GM12872 (cell line): ENCODE results near the gene BORCS5.

Experiments
- TF ChIP-seq, protein P1 (sequence below): IDR thresholded peaks from 3 replicates; pipeline ENCODE4 v1.5.1; 2011; ENCODE audit warnings: low read depth, mild to moderate bottlenecking, low read length, moderate library complexity; ENCODE audit not compliant: insufficient read depth

The BORCS5 gene

DNA sequence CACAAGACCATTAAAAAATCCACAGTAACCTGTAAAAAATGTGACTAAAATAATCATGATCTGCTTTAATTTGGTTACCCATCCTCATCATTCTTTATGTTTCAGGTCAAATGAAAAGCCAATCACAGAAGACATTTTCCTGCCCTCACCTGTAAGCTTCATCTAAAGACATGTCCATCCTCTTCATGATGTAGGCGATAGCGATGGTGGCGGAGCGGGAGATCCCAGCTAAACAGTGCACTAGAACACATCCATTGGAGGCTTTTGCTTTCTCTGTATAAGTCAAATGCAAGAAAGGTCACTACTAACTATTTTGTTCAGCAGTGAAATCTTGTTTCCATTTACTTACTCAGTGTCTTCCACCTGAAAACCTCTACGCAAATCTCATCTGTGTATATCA lies 123.2 kb downstream of the BORCS5 start:
- TF ChIP-seq, protein P1, sequence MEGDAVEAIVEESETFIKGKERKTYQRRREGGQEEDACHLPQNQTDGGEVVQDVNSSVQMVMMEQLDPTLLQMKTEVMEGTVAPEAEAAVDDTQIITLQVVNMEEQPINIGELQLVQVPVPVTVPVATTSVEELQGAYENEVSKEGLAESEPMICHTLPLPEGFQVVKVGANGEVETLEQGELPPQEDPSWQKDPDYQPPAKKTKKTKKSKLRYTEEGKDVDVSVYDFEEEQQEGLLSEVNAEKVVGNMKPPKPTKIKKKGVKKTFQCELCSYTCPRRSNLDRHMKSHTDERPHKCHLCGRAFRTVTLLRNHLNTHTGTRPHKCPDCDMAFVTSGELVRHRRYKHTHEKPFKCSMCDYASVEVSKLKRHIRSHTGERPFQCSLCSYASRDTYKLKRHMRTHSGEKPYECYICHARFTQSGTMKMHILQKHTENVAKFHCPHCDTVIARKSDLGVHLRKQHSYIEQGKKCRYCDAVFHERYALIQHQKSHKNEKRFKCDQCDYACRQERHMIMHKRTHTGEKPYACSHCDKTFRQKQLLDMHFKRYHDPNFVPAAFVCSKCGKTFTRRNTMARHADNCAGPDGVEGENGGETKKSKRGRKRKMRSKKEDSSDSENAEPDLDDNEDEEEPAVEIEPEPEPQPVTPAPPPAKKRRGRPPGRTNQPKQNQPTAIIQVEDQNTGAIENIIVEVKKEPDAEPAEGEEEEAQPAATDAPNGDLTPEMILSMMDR, result no peak

DNA sequence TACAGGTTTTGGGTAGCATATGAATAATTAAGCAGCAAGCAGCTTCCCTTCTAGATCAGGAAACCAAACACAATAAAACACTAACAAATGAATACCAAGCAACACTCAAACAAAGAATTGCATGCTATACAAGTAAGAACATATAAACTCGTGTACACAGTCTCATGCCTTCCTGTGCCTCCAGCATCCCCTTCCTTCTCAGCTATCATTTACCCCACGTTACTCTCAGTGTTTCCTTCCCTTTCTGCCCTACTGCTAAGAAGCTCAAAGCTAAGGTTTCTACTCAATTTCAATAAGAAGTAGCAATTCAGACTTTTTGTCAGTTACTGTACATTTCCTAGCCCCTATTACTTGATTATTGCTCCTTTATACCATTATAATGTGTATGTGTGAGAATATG lies 124.8 kb downstream of the BORCS5 start:
- TF ChIP-seq, protein P1, result no peak

DNA sequence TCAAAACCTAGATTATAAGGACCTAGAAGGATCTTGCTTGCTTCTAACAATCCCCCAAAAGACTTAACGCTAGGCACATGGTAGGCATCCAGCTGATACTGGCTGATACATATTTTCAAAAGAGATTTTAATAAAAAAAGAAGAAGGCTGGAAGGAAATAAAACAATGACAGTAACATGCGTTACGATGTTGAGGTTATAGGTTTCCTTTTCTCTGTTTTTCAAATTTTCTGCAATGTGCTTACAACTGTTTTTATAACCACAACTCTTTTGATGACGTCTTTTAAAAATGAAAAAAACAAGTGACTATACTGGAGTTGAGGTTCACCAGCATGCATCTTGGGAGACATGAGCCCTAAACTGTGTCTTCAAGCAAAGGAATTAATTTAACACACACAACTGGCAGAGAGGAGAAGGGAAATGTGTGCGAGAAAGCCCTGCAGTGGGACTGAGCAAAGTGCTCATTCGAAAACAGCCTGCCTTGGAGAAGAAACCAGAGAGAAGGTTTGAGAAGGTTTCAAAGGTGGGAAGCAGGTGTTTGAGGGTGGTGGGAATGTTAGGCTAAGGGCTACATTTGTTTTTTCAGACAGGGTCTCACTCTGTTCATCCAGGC lies 125.4 kb downstream of the BORCS5 start:
- TF ChIP-seq, protein P1, result no peak

DNA sequence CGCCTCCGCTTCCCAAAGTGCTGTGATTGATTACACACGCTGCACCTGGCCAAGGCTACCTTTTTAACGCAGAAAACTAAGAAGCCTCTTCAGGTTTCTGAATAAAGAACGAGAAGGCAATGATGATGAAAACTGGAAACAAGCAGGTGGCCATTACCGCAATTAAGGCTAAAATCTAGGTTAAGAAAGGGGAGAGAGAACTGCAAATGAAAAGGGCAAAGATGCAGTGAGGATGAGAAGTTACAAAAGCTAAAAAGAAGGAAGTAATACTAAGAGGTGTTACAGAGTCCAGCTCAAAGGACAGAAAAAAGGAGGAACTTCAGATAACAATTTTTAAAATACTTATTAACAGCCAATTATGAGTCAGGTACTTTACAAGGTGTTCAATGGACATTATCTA lies 126.1 kb downstream of the BORCS5 start:
- TF ChIP-seq, protein P1, result no peak

DNA sequence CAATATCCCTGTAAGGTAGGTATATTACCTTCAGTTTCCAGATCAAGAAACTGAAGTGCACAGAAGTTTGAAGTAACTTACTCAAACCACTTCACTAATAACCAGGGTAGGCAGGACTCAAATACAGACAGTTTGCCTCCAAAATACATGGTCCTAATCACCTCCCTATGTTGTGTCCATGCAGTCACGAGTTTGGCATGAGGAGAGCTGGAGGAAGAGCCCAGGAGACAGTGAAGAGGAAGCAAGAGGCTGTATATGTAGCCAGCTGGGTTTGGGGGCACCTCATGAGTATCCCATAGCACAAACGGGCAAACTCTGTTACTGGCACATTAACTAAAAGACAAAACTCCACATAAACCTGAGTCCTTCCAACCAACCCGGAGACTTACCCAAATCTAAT lies 126.6 kb downstream of the BORCS5 start:
- TF ChIP-seq, protein P1, result no peak

DNA sequence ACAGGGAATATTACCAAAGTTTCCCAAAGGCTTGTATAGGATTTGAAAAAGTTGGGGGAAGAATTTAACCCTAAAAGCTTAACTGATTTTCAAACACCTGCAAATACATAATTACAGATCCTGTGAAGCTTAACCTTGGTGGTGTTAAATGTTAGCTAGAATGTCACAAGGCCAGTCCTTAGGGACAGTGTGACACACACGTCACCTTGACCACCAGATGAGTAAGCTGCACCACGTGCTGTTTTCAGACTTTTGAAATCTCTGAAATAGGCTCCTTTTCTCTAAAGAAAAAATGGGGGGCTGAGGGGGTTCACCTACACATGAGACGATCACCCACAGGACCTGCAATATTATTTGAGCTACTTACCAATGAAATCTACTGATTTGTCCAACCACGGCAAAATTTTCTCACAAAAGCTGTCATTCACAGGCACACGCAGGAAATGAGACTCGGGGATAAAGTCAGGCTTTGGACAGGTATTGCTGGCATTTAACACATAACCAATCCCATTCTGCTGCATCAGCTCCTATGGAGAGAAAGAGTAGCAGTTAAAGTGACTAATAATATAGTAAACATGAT lies 129.9 kb downstream of the BORCS5 start:
- TF ChIP-seq, protein P1, result no peak

DNA sequence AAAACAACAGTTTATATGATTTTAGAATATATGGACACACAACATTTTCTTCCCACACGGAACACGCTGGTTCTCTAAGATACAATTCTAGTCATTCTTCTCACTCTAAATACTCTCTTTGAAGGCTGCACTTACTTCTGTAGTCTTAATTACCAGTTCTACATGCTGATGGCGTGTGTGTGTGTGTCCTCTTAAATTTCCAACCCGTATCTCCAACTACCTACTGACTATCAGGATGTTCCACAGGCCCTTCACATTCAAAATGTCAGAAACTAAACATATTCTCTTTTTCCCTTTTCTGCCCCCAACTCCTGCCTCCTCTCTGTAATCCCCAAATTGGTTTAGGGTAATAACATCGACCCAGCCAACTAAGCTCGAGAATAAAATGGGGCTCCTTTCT lies 130.6 kb downstream of the BORCS5 start:
- TF ChIP-seq, protein P1, result no peak
